ENCODE results near the gene DENND1A. TPM values are rescaled to one million over a fixed set of nuclear protein-coding genes. Genes with fewer than 3 reads are reported as not detected.
A peak's percentile ranks its signal among the peaks of the same experiment; 100 is the strongest.

Gene DENND1A
- total and polyA plus RNA-seq, 2 experiments from 2014 or later = 13.1 to 28.7 TPM

DNA sequence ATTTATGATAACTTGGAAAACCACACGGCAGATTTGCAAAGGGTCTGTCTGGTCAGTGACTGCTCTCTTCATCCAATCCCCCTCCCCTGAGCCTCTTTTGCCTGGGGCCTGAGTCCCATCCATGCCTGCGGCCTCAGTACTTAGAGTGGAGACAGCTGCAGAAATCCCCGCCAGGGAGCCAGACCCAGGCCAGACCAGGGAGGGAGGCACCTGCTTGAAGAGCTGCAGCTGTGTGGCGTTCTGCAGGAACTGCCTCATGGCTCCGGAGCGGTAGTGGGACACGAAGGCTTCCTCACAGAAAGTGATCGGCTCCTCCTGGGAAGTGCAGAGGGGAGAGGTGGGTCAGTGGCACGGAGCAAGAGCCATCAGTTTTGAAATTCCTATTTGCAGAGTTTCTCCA lies 472.3 kb downstream of the DENND1A start:
- H3K36me3 ChIP-seq (ENCODE audit: insufficient read depth) = no peaks in the 10 kb centered on the region
- no peaks in the 10 kb centered on the region for H3K9me3 Mint-ChIP-seq
- no peaks in the 10 kb centered on the region for H3F3A ChIP-seq (replicated peaks; ENCODE audit: low read depth)
- H3K4me1 ChIP-seq (ENCODE audit: insufficient read depth) = no peaks in the 10 kb centered on the region
- peaks cover 1% of the 10 kb centered on the region; the same call in 1 of the 2 replicates for H3K9me2 ChIP-seq (ENCODE audit: insufficient read depth)
- peaks cover 12% of the 10 kb centered on the region for H3K4me1 Mint-ChIP-seq
- no peaks in the 10 kb centered on the region for H3K36me3 Mint-ChIP-seq (ENCODE audit: low read depth)
- no peaks in the 10 kb centered on the region for H3K27me3 ChIP-seq (ENCODE audit: insufficient read depth)
- no peak overlapping the region for H3K27ac ChIP-seq (ENCODE audit: low read depth)
- TF ChIP-seq ZNF331 (CRISPR knock-in tag; IDR thresholded peaks at IDR 0.05; ENCODE audit: low read depth) (no peak), EZH2 (IDR thresholded peaks at IDR 0.05; ENCODE audit: low read depth, unreplicated experiment) (no peak), NANOG (IDR thresholded peaks at IDR 0.05; ENCODE audit: borderline replicate concordance) (no peak), POLR2AphosphoS5 (IDR thresholded peaks at IDR 0.05; ENCODE audit: low read depth) (no peak), ZNF114 (CRISPR knock-in tag; IDR thresholded peaks at IDR 0.05) (no peak), JUNB (IDR thresholded peaks at IDR 0.05; ENCODE audit: unreplicated experiment) (no peak)
- TF ChIP-seq, protein P1, sequence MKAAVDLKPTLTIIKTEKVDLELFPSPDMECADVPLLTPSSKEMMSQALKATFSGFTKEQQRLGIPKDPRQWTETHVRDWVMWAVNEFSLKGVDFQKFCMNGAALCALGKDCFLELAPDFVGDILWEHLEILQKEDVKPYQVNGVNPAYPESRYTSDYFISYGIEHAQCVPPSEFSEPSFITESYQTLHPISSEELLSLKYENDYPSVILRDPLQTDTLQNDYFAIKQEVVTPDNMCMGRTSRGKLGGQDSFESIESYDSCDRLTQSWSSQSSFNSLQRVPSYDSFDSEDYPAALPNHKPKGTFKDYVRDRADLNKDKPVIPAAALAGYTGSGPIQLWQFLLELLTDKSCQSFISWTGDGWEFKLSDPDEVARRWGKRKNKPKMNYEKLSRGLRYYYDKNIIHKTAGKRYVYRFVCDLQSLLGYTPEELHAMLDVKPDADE (IDR thresholded peaks at IDR 0.05) = no peak
- TF ChIP-seq, protein P2, sequence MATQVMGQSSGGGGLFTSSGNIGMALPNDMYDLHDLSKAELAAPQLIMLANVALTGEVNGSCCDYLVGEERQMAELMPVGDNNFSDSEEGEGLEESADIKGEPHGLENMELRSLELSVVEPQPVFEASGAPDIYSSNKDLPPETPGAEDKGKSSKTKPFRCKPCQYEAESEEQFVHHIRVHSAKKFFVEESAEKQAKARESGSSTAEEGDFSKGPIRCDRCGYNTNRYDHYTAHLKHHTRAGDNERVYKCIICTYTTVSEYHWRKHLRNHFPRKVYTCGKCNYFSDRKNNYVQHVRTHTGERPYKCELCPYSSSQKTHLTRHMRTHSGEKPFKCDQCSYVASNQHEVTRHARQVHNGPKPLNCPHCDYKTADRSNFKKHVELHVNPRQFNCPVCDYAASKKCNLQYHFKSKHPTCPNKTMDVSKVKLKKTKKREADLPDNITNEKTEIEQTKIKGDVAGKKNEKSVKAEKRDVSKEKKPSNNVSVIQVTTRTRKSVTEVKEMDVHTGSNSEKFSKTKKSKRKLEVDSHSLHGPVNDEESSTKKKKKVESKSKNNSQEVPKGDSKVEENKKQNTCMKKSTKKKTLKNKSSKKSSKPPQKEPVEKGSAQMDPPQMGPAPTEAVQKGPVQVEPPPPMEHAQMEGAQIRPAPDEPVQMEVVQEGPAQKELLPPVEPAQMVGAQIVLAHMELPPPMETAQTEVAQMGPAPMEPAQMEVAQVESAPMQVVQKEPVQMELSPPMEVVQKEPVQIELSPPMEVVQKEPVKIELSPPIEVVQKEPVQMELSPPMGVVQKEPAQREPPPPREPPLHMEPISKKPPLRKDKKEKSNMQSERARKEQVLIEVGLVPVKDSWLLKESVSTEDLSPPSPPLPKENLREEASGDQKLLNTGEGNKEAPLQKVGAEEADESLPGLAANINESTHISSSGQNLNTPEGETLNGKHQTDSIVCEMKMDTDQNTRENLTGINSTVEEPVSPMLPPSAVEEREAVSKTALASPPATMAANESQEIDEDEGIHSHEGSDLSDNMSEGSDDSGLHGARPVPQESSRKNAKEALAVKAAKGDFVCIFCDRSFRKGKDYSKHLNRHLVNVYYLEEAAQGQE (IDR thresholded peaks at IDR 0.05; ENCODE audit: unreplicated experiment) = no peak
- TF ChIP-seq, protein P3, sequence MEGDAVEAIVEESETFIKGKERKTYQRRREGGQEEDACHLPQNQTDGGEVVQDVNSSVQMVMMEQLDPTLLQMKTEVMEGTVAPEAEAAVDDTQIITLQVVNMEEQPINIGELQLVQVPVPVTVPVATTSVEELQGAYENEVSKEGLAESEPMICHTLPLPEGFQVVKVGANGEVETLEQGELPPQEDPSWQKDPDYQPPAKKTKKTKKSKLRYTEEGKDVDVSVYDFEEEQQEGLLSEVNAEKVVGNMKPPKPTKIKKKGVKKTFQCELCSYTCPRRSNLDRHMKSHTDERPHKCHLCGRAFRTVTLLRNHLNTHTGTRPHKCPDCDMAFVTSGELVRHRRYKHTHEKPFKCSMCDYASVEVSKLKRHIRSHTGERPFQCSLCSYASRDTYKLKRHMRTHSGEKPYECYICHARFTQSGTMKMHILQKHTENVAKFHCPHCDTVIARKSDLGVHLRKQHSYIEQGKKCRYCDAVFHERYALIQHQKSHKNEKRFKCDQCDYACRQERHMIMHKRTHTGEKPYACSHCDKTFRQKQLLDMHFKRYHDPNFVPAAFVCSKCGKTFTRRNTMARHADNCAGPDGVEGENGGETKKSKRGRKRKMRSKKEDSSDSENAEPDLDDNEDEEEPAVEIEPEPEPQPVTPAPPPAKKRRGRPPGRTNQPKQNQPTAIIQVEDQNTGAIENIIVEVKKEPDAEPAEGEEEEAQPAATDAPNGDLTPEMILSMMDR (conservative IDR thresholded peaks at IDR 0.05; ENCODE audit: low read depth in 2 of 2) = no peak
- H2AFZ ChIP-seq = no peak overlapping the region
- no peaks in the 10 kb centered on the region for H3K79me2 ChIP-seq (replicated peaks; ENCODE audit: insufficient read depth)
- DNase-seq (ENCODE audit: low spot score) (peak; percentile 34), ATAC-seq (peak; percentile 61)
- no peak overlapping the region for H3K4me3 Mint-ChIP-seq
- H3K27me3 Mint-ChIP-seq (ENCODE audit: insufficient read depth, low read depth, poor library complexity) = no peaks in the 10 kb centered on the region
- H3K27ac Mint-ChIP-seq = no peak overlapping the region
- no peak overlapping the region for H3K4me3 ChIP-seq
- no peaks in the 10 kb centered on the region for H4K20me1 ChIP-seq (replicated peaks; ENCODE audit: insufficient read depth)
- no peak overlapping the region for H3K4me2 ChIP-seq

DNA sequence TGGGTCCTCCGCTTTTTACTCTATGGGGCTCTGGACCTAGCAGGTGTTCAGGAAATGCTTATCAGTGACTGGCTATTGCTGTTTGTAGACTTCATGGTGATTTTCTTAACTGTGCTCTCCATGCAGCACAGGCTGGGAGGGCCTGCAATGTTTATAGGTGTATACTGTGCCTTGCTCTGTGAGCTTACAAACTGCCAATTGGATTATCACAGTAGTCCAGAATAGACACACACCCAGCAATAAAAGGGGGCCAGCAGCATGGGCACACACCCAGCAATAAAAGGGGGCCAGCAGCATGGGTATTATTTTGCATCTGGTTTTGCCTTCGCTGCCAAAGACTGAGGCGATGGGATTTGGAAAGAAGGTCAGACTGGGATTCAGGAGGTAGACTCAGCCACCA lies 473.9 kb downstream of the DENND1A start:
- H4K20me1 ChIP-seq (replicated peaks; ENCODE audit: insufficient read depth) = peaks cover 3% of the 10 kb centered on the region; the same call in 1 of the 2 replicates
- Mint-ChIP-seq H3K27ac (no peak overlapping the region), H3K36me3 (ENCODE audit: low read depth) (no peaks in the 10 kb centered on the region; the same call in 2 of the 3 replicates), H3K9me3 (no peaks in the 10 kb centered on the region), H3K4me1 (peaks cover 12% of the 10 kb centered on the region), H3K4me3 (no peak overlapping the region), H3K27me3 (ENCODE audit: insufficient read depth, low read depth, poor library complexity) (no peaks in the 10 kb centered on the region)
- H2AFZ ChIP-seq = no peak overlapping the region
- H3K27me3 ChIP-seq (ENCODE audit: insufficient read depth) = no peaks in the 10 kb centered on the region
- H3K27ac ChIP-seq (ENCODE audit: low read depth) = no peak overlapping the region
- no peak for DNase-seq (ENCODE audit: low spot score)
- H3K36me3 ChIP-seq (ENCODE audit: insufficient read depth) = no peaks in the 10 kb centered on the region
- no peak overlapping the region for H3K4me3 ChIP-seq
- no peak overlapping the region for H3K4me2 ChIP-seq
- H3F3A ChIP-seq (replicated peaks; ENCODE audit: low read depth) = no peaks in the 10 kb centered on the region
- no peak for ATAC-seq
- H3K79me2 ChIP-seq (replicated peaks; ENCODE audit: insufficient read depth) = no peaks in the 10 kb centered on the region
- H3K9me2 ChIP-seq (ENCODE audit: insufficient read depth) = no peaks in the 10 kb centered on the region
- no peaks in the 10 kb centered on the region for H3K4me1 ChIP-seq (ENCODE audit: insufficient read depth)
- TF ChIP-seq, protein P4, sequence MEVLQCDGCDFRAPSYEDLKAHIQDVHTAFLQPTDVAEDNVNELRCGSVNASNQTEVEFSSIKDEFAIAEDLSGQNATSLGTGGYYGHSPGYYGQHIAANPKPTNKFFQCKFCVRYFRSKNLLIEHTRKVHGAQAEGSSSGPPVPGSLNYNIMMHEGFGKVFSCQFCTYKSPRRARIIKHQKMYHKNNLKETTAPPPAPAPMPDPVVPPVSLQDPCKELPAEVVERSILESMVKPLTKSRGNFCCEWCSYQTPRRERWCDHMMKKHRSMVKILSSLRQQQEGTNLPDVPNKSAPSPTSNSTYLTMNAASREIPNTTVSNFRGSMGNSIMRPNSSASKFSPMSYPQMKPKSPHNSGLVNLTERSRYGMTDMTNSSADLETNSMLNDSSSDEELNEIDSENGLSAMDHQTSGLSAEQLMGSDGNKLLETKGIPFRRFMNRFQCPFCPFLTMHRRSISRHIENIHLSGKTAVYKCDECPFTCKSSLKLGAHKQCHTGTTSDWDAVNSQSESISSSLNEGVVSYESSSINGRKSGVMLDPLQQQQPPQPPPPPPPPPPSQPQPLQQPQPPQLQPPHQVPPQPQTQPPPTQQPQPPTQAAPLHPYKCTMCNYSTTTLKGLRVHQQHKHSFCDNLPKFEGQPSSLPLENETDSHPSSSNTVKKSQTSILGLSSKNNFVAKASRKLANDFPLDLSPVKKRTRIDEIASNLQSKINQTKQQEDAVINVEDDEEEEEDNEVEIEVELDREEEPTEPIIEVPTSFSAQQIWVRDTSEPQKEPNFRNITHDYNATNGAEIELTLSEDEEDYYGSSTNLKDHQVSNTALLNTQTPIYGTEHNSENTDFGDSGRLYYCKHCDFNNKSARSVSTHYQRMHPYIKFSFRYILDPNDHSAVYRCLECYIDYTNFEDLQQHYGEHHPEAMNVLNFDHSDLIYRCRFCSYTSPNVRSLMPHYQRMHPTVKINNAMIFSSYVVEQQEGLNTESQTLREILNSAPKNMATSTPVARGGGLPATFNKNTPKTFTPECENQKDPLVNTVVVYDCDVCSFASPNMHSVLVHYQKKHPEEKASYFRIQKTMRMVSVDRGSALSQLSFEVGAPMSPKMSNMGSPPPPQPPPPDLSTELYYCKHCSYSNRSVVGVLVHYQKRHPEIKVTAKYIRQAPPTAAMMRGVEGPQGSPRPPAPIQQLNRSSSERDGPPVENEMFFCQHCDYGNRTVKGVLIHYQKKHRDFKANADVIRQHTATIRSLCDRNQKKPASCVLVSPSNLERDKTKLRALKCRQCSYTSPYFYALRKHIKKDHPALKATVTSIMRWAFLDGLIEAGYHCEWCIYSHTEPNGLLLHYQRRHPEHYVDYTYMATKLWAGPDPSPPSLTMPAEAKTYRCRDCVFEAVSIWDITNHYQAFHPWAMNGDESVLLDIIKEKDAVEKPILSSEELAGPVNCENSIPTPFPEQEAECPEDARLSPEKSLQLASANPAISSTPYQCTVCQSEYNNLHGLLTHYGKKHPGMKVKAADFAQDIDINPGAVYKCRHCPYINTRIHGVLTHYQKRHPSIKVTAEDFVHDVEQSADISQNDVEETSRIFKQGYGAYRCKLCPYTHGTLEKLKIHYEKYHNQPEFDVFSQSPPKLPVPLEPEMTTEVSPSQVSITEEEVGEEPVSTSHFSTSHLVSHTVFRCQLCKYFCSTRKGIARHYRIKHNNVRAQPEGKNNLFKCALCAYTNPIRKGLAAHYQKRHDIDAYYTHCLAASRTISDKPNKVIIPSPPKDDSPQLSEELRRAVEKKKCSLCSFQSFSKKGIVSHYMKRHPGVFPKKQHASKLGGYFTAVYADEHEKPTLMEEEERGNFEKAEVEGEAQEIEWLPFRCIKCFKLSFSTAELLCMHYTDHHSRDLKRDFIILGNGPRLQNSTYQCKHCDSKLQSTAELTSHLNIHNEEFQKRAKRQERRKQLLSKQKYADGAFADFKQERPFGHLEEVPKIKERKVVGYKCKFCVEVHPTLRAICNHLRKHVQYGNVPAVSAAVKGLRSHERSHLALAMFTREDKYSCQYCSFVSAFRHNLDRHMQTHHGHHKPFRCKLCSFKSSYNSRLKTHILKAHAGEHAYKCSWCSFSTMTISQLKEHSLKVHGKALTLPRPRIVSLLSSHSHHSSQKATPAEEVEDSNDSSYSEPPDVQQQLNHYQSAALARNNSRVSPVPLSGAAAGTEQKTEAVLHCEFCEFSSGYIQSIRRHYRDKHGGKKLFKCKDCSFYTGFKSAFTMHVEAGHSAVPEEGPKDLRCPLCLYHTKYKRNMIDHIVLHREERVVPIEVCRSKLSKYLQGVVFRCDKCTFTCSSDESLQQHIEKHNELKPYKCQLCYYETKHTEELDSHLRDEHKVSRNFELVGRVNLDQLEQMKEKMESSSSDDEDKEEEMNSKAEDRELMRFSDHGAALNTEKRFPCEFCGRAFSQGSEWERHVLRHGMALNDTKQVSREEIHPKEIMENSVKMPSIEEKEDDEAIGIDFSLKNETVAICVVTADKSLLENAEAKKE (CRISPR knock-in tag; IDR thresholded peaks at IDR 0.05) = no peak
